ENCODE data around the gene IQCE. TPM values are rescaled to one million over a fixed set of nuclear protein-coding genes. Genes with fewer than 3 reads are reported as not detected.

The IQCE gene
- total and polyA plus RNA-seq, 4 experiments from 2014 or later: 0.81 to 9.4 (median 5.9) TPM

DNA sequence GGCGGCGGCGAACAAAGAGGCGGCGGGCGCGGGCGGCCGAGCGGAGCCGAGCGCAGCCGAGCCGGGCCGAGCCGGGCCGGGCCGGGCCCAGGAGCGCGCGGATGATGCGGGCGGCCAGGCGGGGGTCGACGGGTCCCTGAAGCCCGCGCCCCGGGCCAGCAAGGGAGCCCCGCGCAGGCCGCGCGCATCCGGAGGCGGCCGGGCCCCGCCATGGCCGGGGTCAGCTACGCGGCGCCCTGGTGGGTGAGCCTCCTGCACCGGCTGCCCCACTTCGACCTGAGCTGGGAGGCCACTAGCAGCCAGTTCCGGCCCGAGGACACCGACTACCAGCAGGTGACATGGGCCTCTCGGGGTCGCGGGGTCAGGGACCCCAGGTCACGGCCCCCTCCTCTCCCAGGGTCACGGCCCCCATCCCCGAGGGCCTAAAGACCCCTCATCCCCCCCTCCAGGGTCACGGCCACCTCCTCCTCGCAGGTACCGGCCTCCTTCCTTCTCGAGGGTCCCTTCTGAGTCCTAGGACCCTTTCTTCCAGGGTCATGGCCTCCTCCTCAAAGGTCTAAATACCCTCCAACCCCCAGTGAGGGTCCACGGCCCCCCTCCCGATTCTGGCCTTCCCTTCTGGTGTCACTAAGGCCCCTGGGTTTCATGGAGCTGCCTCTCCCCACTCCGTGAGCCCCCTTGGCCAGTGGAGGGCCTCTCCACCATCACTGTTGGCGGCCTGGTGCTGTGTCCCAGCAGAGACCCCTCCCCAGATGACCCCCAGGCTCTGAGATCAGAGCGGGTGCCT lies 73.4 kb downstream of the IQCE start, which contains the start of gene TTYH3:
Gene TTYH3, plus strand, starts transcription at position 41 of the 787 bp plus-strand sequence. Its CDS starts 170 bp downstream, at position 211.
- H3K9me3 ChIP-seq (ENCODE audit: control insufficient read depth in 1 of 2, low read length in 2 of 2): no peaks in the 10 kb centered on the region
- Mint-ChIP-seq H3K27me3 (peaks cover 0 to 2% of the 10 kb centered on the region in 2 donors), H3K9me3 (no peaks in the 10 kb centered on the region), H3K4me3 (peak within 1 kb of the TSS; percentile 81 to 93 (median 86)), H3K27ac (peak within 1 kb of the TSS in 6 of 7 donors; percentile 19 to 91 (median 78)), H3K4me1 (peaks cover 2 to 21% (median 15%) of the 10 kb centered on the region in 4 donors), H3K36me3 (peaks cover 0 to 1% of the 10 kb centered on the region in 2 donors)
- peak within 1 kb of the TSS; percentile 63 for H3K27ac ChIP-seq (ENCODE audit: low read depth, low read length)
- peak within 1 kb of the TSS; percentile 54 to 82 for H3K4me3 ChIP-seq (ENCODE audit: low read length in 2 of 2)
- no peaks in the 10 kb centered on the region for H3K36me3 ChIP-seq (ENCODE audit: insufficient read depth, low read length)
- peak in 1 of 5 donors; percentile 17 for DNase-seq
- peaks cover 27% of the 10 kb centered on the region for H3K4me1 ChIP-seq (ENCODE audit: insufficient read depth, low read length)
- H3K27me3 ChIP-seq (ENCODE audit: insufficient read depth, low read length): no peaks in the 10 kb centered on the region
- intact Hi-C loops (cut with micrococcal nuclease): loop anchor here (1.0 to 5.0 kb wide), 4 partner anchors 77 to 320 kb away; partner anchors contain the start of genes BRAT1, CHST12 and SNX8
- ChIA-PET POLR2A (ENCODE audit: partially characterized antibody) (interaction anchor here (0.6 to 2.6 kb wide), 7 partner anchors 23 to 123 kb away, joined by 3 to 13 read pairs (median 3); no protein-coding TSS in a partner anchor), CTCF (ENCODE audit: partially characterized antibody) (interaction anchor here (1.4 kb wide), 1 partner anchor 77 kb away, joined by 3 read pairs; no protein-coding TSS in a partner anchor)

DNA sequence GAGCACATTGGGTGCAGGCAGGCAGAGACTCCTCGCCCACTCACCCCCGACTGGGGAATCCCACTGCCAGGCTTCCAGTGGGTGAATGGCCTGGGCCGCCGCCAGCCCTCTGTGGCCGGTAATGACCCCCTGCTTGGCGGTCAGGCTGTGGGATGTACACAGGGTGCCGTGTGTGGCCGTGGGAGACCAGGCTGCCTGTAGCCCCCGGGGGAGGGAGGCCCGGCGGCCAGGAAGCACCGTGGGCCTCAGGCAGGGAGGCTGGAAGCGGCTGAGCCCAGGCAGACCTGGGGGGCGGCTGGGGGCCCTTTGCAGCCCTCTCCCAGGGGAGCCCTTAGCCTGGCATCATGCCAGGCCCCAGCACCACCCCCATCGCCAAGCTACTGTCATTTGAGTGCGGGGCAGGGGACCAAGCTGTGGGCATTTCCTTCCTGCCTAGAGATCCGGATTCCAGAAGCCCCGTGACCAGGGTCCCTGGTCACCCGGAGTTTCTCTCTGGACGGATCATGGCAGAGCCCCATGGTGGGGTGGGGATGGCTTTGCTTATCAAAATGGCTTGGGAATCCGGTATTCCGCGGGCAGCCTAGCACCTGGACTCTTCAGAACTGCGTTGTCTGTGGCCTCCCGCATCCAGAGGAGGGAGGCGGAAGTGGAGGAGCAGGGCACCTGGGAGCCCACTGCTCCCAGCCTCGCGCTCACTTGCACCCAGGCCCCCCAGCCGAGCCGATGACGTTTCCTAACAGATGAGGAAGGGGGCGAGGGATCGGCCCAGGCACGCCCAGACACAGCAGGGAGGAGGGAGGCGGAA lies 74.2 kb downstream of the IQCE start:
- peak in 4 of 5 donors; percentile 15 to 19 (median 18) for DNase-seq
- Histone ChIP-seq H3K36me3 (ENCODE audit: insufficient read depth, low read length) (no peaks in the 10 kb centered on the region), H3K4me1 (ENCODE audit: insufficient read depth, low read length) (peaks cover 27% of the 10 kb centered on the region), H3K27me3 (ENCODE audit: insufficient read depth, low read length) (no peaks in the 10 kb centered on the region), H3K27ac (ENCODE audit: low read depth, low read length) (peak overlapping the region; percentile 63), H3K4me3 (ENCODE audit: low read length in 2 of 2) (peak overlapping the region; percentile 52 to 82), H3K9me3 (ENCODE audit: control insufficient read depth in 1 of 2, low read length in 2 of 2) (no peaks in the 10 kb centered on the region)
- intact Hi-C loops (cut with micrococcal nuclease): loop anchor here (5.0 kb wide), 1 partner anchor 321 kb away; the partner anchor contains the start of gene SNX8
- Mint-ChIP-seq H3K27me3 (peaks cover 0 to under 1% of the 10 kb centered on the region in 2 donors), H3K4me1 (peaks cover 2 to 21% (median 15%) of the 10 kb centered on the region in 4 donors), H3K36me3 (peaks cover 0 to 1% of the 10 kb centered on the region in 2 donors), H3K9me3 (no peaks in the 10 kb centered on the region), H3K4me3 (peak overlapping the region; percentile 81 to 89 (median 84)), H3K27ac (peak overlapping the region; percentile 44 to 82 (median 75))
- POLR2A ChIA-PET (ENCODE audit: partially characterized antibody): interaction anchor here (1.0 to 2.6 kb wide), 3 partner anchors 77 to 123 kb away, joined by 3 to 13 read pairs (median 3); no protein-coding TSS in a partner anchor
- CTCF ChIA-PET (ENCODE audit: partially characterized antibody): no interaction called here

DNA sequence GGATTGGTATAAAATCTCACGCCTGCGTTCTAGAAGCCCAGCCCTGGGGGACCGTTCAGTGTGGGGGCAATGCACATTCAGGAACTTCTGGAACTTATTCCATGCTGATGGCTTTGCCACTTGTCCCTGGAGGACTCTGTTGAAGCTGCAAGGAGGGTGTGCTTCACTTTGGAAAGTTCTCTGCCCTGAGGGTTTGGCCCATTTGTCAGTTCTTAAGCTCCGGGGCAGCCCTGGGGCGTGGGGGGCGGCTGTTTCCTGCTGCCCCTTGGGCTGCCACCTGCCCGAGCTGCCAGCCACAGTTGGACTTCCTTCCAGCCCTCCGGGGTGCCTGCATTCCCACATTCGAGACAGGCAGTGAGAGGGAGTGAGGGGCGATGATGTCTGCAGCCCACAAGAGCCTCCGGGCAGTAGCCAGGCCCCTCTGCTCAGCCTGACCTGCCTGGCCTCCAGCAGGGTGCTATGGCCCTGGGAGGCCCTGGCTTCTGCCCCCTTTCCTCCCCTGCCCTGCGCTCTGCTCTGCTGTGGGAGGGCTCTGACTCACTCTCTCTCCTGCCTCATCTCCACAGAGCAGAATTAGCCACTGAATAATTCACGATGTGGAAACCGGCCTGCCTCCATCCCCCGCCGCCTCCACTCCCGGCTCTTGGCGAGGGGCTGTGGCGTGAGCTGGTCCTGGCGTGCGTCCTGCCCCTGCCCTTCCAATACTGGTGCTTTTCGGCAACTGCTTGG lies 74.9 kb downstream of the IQCE start:
- Mint-ChIP-seq H3K27ac (peak overlapping the region in 6 of 7 donors; percentile 37 to 82 (median 72)), H3K9me3 (no peaks in the 10 kb centered on the region), H3K27me3 (no peaks in the 10 kb centered on the region), H3K4me3 (peak overlapping the region; percentile 79 to 89 (median 83)), H3K36me3 (peaks cover 0 to 1% of the 10 kb centered on the region in 2 donors), H3K4me1 (peaks cover 2 to 21% (median 15%) of the 10 kb centered on the region in 4 donors)
- Histone ChIP-seq H3K4me1 (ENCODE audit: insufficient read depth, low read length) (peaks cover 27% of the 10 kb centered on the region), H3K27ac (ENCODE audit: low read depth, low read length) (peak overlapping the region; percentile 63), H3K9me3 (ENCODE audit: control insufficient read depth in 1 of 2, low read length in 2 of 2) (no peaks in the 10 kb centered on the region), H3K27me3 (ENCODE audit: insufficient read depth, low read length) (no peaks in the 10 kb centered on the region), H3K4me3 (ENCODE audit: low read length in 2 of 2) (peak overlapping the region; percentile 11 to 82), H3K36me3 (ENCODE audit: insufficient read depth, low read length) (no peaks in the 10 kb centered on the region)
- intact Hi-C loops (cut with micrococcal nuclease): loop anchor here (5.0 kb wide), 1 partner anchor 321 kb away; the partner anchor contains the start of gene SNX8
- DNase-seq: peak in 1 of 5 donors; percentile 10
- CTCF ChIA-PET (ENCODE audit: partially characterized antibody): no interaction called here
- POLR2A ChIA-PET (ENCODE audit: partially characterized antibody): interaction anchor here (1.0 to 2.6 kb wide), 3 partner anchors 77 to 104 kb away, joined by 3 to 13 read pairs (median 3); no protein-coding TSS in a partner anchor

DNA sequence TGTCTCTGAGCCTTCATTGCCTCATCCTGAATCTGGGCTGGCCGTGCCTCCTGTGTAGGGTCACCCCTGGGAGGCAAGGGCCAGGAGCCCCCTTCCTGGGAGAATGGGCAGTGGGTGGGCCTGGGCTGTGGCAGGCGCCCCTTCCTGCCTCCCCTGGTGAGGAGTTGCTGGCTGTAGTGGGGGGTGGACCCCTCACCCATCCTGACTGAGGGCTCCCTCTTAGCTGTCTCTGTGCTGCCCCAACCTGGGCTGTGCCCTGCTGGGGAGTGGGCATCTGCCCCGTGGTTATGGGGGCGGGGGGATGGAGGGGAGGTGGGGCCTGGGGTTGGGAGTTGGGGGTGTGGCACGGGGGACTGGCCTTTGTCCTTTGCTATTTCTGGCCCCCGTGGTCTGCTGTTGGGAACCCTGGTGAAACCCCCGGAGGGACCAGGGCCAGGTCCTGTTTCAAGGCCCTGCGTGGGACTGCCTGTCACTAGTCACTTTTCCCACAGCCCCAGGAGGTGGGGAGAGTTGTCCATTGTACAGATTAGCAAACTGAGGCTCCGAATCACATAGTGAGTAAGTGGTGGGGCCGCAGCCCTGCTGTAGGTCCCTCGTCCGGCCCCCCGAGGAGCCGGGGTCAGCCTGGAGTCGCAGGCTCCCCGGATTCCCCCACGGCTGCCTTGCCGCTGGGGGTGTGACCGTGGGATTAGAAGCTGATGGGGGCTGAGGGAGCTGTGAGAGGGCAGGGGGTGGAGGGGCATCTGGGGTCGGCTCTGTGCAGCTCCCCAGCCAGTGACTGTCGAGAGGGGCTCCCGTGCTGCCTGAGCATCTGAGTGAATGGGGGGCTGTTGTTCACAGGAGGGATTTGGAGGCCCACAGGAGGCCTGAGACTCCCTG lies 75.7 kb downstream of the IQCE start:
- POLR2A ChIA-PET (ENCODE audit: partially characterized antibody): interaction anchor here (1.3 kb wide), 1 partner anchor 76 kb away, joined by 3 read pairs; no protein-coding TSS in a partner anchor

DNA sequence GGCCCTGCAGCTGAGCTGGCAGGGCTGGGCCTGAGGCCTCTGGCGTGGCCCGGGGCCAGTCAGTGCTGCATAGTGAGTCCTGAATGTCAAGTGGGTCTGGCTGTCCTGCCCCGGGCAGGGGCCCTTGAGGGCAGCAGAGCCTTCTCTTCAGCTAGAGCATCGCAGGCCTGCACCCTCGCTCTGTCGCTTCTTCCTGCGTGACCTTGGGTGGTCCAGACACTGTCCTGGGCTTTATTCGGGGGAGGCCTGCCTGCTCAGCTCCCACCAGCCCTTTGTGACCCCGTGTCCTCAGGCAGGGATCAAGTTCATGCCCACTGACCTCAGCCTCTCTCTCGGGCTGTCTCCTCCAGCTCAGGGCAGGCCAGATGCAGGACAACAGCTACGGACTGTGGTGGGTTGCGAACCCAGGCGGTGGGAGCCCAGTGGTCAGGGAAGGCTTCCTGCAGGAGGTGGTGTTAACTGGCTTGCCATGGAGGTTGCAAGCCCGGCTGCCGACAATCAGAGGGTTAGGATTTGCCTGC lies 76.4 kb downstream of the IQCE start:
- Histone ChIP-seq H3K4me1 (ENCODE audit: insufficient read depth, low read length) (peaks cover 27% of the 10 kb centered on the region), H3K4me3 (ENCODE audit: low read length in 2 of 2) (no peak overlapping the region), H3K27ac (ENCODE audit: low read depth, low read length) (no peak overlapping the region), H3K27me3 (ENCODE audit: insufficient read depth, low read length) (no peaks in the 10 kb centered on the region), H3K9me3 (ENCODE audit: control insufficient read depth in 1 of 2, low read length in 2 of 2) (no peaks in the 10 kb centered on the region), H3K36me3 (ENCODE audit: insufficient read depth, low read length) (no peaks in the 10 kb centered on the region)
- intact Hi-C loops (cut with micrococcal nuclease): no loop called here
- ChIA-PET CTCF (ENCODE audit: partially characterized antibody) (no interaction called here), POLR2A (ENCODE audit: partially characterized antibody) (interaction anchor here (1.3 kb wide), 1 partner anchor 76 kb away, joined by 3 read pairs; no protein-coding TSS in a partner anchor)
- Mint-ChIP-seq H3K4me3 (peak overlapping the region in 2 of 8 donors; percentile 26 to 45), H3K4me1 (peaks cover 2 to 21% (median 15%) of the 10 kb centered on the region in 4 donors), H3K36me3 (peaks cover 0 to 1% of the 10 kb centered on the region in 2 donors), H3K27ac (peak overlapping the region in 1 of 7 donors; percentile 23), H3K27me3 (no peaks in the 10 kb centered on the region), H3K9me3 (no peaks in the 10 kb centered on the region)
- DNase-seq: peak in 1 of 5 donors; percentile 24

More for the DNA sequence above, 75.7 kb downstream of the IQCE start:
- Mint-ChIP-seq H3K4me1 (peaks cover 2 to 21% (median 15%) of the 10 kb centered on the region in 4 donors), H3K27ac (peak overlapping the region in 4 of 7 donors; percentile 14 to 82 (median 35)), H3K9me3 (no peaks in the 10 kb centered on the region), H3K4me3 (peak overlapping the region in 7 of 8 donors; percentile 40 to 87 (median 65)), H3K27me3 (no peaks in the 10 kb centered on the region), H3K36me3 (peaks cover 0 to 1% of the 10 kb centered on the region in 2 donors)
- H3K4me3 ChIP-seq (ENCODE audit: low read length in 2 of 2): no peak overlapping the region
- no peaks in the 10 kb centered on the region for H3K27me3 ChIP-seq (ENCODE audit: insufficient read depth, low read length)
- H3K36me3 ChIP-seq (ENCODE audit: insufficient read depth, low read length): no peaks in the 10 kb centered on the region
- H3K9me3 ChIP-seq (ENCODE audit: control insufficient read depth in 1 of 2, low read length in 2 of 2): no peaks in the 10 kb centered on the region
- CTCF ChIA-PET (ENCODE audit: partially characterized antibody): no interaction called here
- H3K27ac ChIP-seq (ENCODE audit: low read depth, low read length): no peak overlapping the region
- peak in 1 of 5 donors; percentile 23 for DNase-seq
- intact Hi-C loops (cut with micrococcal nuclease): loop anchor here (5.0 kb wide), 1 partner anchor 322 kb away; the partner anchor contains the start of gene SNX8
- peaks cover 27% of the 10 kb centered on the region for H3K4me1 ChIP-seq (ENCODE audit: insufficient read depth, low read length)

Measured in CD4-positive, alpha-beta memory T cell (primary cell).